ENCODE data around the gene LRRIQ1. TPM values are rescaled to one million over a fixed set of nuclear protein-coding genes. Genes with fewer than 3 reads are reported as not detected.

LRRIQ1 gene
- total RNA-seq, 4 donors from 2014 or later: 1.6 to 5.4 (median 3.4) TPM

Other genes starting within 250 kb of the LRRIQ1 start
- gene SLC6A15, start 123.6 kb upstream of the LRRIQ1 start, total RNA-seq: under 1 TPM; 0.30 to 0.84 (median 0.51) TPM
- 1 to 10 TPM in 1 of 4 donors, under 1 TPM in 1, not detected in 2; 0.22 to 2.2 TPM for gene TSPAN19, start 74 bp upstream of the LRRIQ1 start, total RNA-seq
- gene ALX1, start 243.9 kb downstream of the LRRIQ1 start, total RNA-seq: not detected